ENCODE measurements around the gene SH2D3C. TPM values are rescaled to one million over a fixed set of nuclear protein-coding genes. Genes with fewer than 3 reads are reported as not detected.

SH2D3C gene
- total and polyA plus RNA-seq, 2 of the 4 experiments (the other 2 are of a cell fraction) = under 0.01 to 0.24 TPM

GRCh38 chr9:127753148-127753547 is 25.3 kb downstream of the SH2D3C start:
- Histone ChIP-seq H2BK5ac (ENCODE audit: low read depth, low read length, poor library complexity, severe bottlenecking) (no peak overlapping the region), H3K4ac (ENCODE audit: low read depth, low read length) (no peak overlapping the region), H3K79me1 (ENCODE audit: low read depth in 1 of 2, low read length in 2 of 2) (no peaks in the 10 kb centered on the region), H4K8ac (ENCODE audit: low read depth in 2 of 2, low read length in 2 of 2) (no peak overlapping the region), H3K23ac (ENCODE audit: low read depth, low read length) (no peak overlapping the region), H3K27me3 (ENCODE audit: control insufficient read depth, insufficient read depth, low read length) (peaks cover 59% of the 10 kb centered on the region), H4K5ac (ENCODE audit: low read depth, low read length) (no peak overlapping the region), H3K9me3 (ENCODE audit: control insufficient read depth, insufficient read depth, low read length) (no peaks in the 10 kb centered on the region), H3K4me2 (ENCODE audit: low read depth, low read length) (no peak overlapping the region), H3K56ac (ENCODE audit: extremely low read depth, insufficient read depth, low read length) (no peak overlapping the region), H2BK15ac (ENCODE audit: low read depth, low read length) (no peak overlapping the region), H4K20me1 (ENCODE audit: insufficient read depth, low read length) (peaks cover 6% of the 10 kb centered on the region; the same call in 1 of the 2 replicates), H3K36me3 (ENCODE audit: control insufficient read depth, insufficient read depth, low read length) (no peaks in the 10 kb centered on the region), H3K4me3 (ENCODE audit: insufficient read depth, low read depth, low read length) (no peak overlapping the region), H3K9ac (ENCODE audit: low read depth, low read length) (no peak overlapping the region), H3K27ac (ENCODE audit: insufficient read depth, low read length) (no peak overlapping the region), H3K4me1 (ENCODE audit: control insufficient read depth, insufficient read depth, low read length) (no peaks in the 10 kb centered on the region), H2BK120ac (ENCODE audit: low read depth, low read length) (no peak overlapping the region), H3K18ac (ENCODE audit: low read depth, low read length) (no peak overlapping the region), H3K9me1 (ENCODE audit: insufficient read depth, low read length) (peaks cover 3% of the 10 kb centered on the region; the same call in 1 of the 2 replicates), H2AK5ac (ENCODE audit: low read depth, low read length) (no peak overlapping the region), H2AFZ (replicated peaks; ENCODE audit: low read length, poor library complexity) (no peak overlapping the region), H3K14ac (replicated peaks; ENCODE audit: low read depth, low read length) (no peak overlapping the region), H2AK9ac (replicated peaks; ENCODE audit: low read depth, low read length, poor library complexity) (no peak overlapping the region), H2BK20ac (ENCODE audit: low read depth, low read length) (no peak overlapping the region), H4K91ac (ENCODE audit: insufficient read depth, low read depth, low read length) (no peak overlapping the region)
- in situ Hi-C loops (cut with MboI; ENCODE audit: low sequenced_read_pairs) = no loop called here
- TF ChIP-seq, protein P1, sequence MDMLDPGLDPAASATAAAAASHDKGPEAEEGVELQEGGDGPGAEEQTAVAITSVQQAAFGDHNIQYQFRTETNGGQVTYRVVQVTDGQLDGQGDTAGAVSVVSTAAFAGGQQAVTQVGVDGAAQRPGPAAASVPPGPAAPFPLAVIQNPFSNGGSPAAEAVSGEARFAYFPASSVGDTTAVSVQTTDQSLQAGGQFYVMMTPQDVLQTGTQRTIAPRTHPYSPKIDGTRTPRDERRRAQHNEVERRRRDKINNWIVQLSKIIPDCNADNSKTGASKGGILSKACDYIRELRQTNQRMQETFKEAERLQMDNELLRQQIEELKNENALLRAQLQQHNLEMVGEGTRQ (IDR thresholded peaks at IDR 0.05; ENCODE audit: low read depth, low read length) = no peak
- no peak for TF ChIP-seq RFX5 (IDR thresholded peaks at IDR 0.05; ENCODE audit: low read depth, low read length)
- no peak for TF ChIP-seq POLR2A (IDR thresholded peaks at IDR 0.05; ENCODE audit: low read depth, low read length)
- TF ChIP-seq MXI1 (IDR thresholded peaks at IDR 0.05; ENCODE audit: borderline replicate concordance, low read depth, low read length) = no peak
- no peak for TF ChIP-seq BHLHE40 (IDR thresholded peaks at IDR 0.05; ENCODE audit: low read depth, low read length)
- TF ChIP-seq ELK1 (IDR thresholded peaks at IDR 0.05; ENCODE audit: borderline replicate concordance, low read depth, low read length) = no peak
- TF ChIP-seq NFE2L2 (IDR thresholded peaks at IDR 0.05; ENCODE audit: low read depth, low read length) = no peak
- no peak for TF ChIP-seq CHD1 (IDR thresholded peaks at IDR 0.05; ENCODE audit: low read depth, low read length)
- no peak for TF ChIP-seq FOS (IDR thresholded peaks at IDR 0.05; ENCODE audit: low read depth, low read length)
- TF ChIP-seq RAD21 (IDR thresholded peaks at IDR 0.05; ENCODE audit: low read length) = no peak
- TF ChIP-seq SMC3 (IDR thresholded peaks at IDR 0.05; ENCODE audit: low read depth, low read length) = no peak
- ATAC-seq (ENCODE audit: low read depth) (no peak), DNase-seq (no peak)
- no TSS peak for BruUV-seq (replicated peaks)
- CTCF ChIA-PET = no interaction called here
- dilution Hi-C loops (cut with HindIII; ENCODE audit: low sequenced_read_pairs, unreplicated experiment) = no loop called here
- intact Hi-C loops (cut with micrococcal nuclease) = no loop called here
- WGBS, 2 experiments (ENCODE audit: extremely low coverage in 2 of 2, insufficient read length in 1 of 2) = 74% methylated on average over 5 of the region's 8 CpGs; no CpG with 5 or more reads in 1 of the 2 experiments
- POLR2A ChIA-PET (ENCODE audit: unreplicated experiment) = no interaction called here

All from IMR-90 (cell line).